HK-2 (cell line): ENCODE measurements around the gene WDR18.

Experiments
- DNase-seq: peaks from one replicate; pipeline ENCODE4 v3.0.0-alpha.2; 2018; ENCODE audit not compliant: unreplicated experiment

Gene WDR18, protein sequence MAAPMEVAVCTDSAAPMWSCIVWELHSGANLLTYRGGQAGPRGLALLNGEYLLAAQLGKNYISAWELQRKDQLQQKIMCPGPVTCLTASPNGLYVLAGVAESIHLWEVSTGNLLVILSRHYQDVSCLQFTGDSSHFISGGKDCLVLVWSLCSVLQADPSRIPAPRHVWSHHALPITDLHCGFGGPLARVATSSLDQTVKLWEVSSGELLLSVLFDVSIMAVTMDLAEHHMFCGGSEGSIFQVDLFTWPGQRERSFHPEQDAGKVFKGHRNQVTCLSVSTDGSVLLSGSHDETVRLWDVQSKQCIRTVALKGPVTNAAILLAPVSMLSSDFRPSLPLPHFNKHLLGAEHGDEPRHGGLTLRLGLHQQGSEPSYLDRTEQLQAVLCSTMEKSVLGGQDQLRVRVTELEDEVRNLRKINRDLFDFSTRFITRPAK

DNA sequence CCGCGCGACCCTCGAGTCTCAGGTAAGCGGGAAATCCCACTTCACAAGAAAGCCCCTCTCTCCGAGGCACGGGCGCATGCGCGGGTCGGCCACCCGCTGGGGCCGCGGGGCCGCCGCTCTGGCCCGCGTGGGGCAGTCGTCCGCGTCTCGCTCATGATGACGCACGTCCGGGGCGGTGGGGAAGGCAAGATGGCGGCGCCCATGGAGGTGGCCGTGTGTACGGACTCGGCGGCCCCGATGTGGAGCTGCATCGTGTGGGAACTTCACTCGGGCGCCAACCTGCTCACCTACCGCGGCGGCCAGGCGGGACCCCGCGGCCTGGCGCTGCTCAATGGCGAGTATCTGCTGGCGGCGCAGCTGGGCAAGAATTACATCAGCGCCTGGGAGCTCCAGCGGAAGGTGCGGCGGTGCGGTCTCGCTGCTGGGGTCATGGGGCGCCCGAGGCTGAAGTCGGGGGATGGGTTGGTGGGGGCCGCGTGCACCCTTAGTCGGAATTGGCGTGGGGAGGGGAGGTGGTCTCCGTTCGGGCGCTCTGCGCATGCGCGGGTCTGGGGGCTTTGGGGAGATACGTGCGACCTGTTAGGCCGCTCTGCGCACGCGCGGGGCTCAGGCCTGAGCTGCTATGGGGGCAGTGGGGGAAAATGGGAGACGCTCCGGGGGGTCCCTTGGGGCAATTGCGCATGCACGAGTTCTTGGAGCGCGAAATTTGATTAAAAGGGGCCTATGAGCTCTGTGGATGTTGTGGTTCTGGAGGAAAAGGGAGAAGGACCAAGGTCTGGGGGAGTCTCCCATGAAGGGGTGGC lies at the start of gene WDR18:
WDR18 (plus strand) TSS at position 181 of the 803 bp plus-strand sequence; CDS start at position 190, 9 bp downstream.
- peak; percentile 89 for DNase-seq

DNA sequence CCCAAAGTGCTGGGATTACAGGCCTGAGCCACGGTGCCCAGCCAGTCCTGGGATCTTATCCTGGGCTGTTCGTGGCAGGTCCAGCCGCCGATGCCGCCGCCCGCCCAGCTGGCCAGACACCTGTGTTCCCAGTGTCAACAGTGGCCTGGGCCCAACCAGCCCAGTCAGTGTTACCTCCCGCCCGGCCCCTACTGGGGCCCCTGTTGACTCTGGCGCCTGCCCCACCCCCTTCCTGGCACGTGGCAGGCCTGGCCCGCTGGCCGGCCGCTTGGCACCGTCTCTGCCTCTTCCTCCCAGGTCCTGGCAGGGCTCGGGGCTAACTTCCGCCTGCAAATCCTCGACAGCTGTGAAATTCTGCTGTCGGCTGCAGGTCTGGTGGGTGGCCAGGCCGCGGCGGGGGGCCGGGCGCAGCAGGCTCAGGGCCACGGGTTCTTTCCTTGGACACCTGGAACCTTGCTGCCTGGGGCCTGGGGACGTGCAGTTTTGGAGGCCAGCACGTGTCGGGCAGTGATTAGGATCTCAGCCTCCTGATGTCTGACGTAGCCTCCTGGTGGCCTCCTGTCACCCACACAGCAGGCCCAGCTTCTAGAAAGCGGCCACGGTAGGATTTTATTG lies 49.2 kb upstream of the WDR18 start:
- no peak for DNase-seq

DNA sequence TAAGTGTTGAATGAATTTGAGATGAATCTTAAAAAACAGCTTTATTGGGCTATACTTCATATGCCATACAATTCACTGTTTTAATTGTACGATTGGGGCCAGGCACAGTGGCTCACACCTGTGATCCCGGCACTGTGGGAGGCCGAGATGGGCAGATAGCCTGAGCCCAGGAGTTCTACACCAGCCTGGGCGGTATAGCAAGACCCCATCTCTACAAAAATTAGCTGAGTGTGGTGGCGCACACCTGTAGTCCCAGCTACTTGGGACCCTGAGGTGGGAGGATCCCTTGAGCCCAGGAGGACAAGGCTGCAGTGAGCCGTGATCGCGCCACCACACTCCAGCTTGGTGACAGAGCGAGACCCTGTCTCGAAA lies 48.0 kb upstream of the WDR18 start:
- DNase-seq = no peak

DNA sequence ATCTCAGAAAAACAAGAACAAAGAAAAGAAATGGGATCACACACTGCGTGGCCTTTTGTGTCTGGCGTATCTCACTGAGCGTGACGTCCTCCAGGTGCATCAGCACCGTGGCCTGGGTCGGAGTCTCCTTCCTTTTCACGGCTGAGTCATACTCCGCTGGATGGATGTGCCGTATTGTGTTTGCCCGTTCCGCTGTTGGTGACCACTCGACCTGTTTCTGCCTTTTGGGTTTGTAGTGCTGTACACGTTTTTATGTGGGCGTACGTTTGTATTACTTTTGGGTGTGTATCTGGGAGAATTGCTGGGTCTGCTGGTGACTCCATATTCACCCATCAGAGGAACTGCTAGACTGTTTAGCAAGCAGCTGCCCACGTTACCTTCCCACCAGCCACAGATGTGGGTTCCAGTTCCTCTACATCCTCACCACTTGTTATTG lies 46.9 kb upstream of the WDR18 start:
- DNase-seq = no peak

DNA sequence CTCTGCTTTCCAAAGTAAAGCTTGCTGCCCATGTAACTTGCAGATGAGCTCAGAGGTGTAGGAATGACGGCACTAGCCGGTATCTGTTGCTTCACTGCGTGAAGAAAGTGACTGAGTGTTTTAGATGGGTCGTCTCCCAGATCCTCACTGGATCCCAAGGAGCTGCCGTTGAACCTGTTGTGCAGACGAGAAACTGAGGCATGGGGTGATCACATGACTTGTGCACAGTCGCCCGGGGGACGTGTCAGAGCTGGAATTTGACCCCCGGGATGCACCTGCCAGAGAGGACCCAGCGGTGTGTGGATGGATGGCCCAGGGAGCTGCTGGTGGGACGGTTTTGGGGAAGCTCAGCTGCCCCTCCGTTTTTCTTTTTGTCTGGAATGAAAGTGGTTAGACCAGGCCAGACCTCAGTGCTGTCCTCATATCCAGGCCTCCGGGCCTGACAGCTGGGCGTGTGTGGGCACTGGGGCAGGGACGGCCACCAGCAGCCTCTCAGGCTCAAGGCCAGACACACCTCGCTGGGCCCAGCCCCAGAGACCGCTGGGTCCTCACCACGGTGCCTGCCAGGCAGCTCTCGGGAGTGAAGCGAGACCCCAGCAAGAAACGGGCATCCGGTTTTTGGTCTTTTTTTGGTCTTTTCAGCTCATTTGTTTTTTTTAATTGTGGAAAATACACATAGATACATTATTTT lies 45.8 kb upstream of the WDR18 start:
- no peak for DNase-seq

DNA sequence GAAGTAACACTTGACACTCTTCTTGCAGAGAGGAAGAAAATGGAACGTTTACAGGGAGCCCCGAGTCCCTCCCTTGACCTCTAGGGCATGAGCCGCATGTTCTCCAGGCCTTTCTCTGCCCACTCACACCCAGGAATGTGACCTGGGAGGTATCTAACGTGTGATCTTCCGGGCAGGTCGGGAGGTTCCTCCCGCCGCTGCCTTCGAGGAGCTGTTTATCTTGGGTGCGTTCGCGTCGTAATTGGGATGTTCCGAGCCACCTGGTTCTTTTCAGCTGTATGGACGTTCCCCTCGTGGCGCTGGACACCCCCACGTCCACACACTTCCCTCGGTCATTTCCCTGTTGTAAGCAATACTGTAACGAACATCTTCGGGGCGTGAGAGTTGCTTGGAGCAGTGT lies 44.7 kb upstream of the WDR18 start:
- no peak for DNase-seq

DNA sequence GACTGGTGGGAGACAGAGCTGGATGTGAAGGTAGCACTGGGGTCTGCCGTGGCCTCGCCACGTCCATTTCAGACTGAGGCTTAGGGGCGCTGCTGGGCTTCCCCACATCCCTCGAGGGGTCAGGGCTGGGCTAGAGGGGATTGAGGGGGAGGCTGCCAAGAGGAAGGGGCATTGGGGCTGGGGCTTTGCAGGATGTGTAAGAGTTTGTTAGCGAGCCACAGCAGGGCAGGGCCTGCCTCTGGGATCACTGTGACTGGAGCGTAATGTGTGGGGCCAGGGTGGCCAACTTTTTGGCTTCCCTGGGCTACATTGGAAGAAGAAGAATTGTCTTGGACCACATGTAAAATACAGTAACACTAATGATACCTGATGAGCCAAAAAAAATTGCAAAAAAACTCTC lies 44.2 kb upstream of the WDR18 start:
- DNase-seq = no peak

DNA sequence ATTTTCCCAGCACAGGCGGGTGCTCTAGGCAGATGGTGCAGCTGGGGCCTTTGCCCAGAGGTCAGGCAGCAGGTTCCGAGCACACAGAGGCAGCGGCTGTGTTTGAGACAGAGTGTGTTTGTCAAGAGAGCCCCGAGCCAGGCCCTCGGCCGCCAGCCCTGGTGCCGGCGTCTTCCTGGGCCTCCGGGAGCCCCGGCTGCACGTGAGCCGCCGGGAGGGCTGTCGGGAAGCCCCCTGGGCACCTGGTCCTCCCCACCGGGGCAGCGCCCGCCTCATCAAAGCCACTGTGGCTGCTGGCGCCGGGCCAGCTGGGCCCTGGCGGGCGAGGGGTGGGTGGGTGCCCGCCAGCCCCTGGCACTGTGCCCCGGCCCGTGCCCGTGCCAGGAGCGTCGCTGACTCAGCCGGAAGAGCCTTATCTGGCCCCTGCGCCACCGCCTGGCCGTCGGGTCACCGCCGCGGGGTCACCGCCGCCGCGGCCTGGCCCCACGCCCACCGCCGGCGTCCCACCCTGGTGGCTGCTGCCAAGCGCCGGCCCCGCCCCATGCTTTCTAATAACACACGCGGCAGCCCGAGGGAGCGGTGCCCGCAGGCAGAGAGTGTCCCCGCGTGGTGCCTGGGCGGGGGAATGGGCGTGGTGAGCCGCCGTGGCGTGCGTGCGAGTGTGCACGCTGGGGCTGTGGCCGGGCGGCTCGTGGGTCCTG lies 43.4 kb upstream of the WDR18 start:
- DNase-seq = peak; percentile 77

DNA sequence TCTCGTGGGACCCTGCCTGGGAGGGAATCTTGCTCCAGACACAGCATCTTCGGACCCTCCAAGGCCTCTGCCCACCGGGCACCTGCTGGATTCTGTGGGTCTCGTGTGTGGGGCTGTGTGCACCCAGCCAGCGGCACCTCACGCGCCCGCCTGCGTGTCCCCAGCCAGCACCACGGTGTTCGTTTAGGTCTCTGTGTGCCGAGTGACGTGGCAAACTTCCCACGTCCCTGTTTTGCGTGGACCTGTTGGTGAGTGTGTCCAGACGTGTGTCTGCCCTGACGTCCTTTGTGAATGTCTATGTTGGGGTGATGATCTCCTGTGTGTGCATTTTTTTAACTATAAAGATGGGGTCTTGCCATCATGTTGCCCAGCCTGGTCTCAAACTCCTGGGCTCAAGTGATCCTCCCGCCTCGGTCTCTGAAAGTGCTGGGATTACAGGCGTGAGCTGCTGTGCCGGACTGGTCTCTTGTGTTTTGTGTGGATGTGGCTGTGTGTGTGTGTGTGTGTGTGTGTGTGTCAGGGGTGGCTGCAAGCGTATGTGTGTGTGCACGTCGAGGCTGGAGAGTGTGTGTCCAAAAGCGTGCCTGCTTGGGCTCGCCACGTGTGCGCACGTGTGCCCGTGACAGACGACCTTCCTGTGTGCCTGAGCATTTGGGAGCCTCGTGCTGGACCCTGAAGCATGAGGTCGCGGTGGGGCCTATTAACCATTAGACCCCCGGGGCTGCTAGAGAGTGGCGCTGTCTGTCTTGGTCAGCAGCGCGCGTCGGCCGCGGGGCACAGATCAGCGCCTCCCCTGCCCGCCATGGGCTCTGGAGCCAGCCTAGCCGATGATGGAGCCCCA lies 42.6 kb upstream of the WDR18 start:
- DNase-seq = no peak

DNA sequence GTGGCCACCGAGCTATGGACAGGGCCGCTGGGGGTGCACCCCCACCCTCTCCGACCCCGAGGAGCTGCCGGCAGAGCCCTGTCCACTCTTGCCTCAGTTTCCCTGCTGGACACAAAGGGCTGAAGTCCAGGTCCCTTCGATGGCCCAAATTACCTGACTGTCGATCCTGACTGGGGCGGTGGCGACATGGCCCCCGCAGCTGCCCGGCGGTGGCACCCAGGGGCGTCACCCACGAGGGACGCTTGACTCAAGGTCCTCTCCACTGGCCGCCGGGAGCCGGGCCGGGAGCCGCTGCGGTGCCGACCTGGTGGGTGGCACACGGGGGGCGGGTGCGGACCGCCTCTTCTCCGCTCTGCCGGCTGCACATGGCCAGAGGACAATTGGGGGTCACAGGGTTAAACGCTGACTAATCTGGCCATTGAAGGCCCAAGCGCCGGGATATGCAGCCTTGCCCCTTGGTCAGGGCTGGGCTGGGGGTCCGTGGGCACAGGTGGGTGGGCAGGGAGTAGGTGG lies 42.0 kb upstream of the WDR18 start:
- DNase-seq = no peak

DNA sequence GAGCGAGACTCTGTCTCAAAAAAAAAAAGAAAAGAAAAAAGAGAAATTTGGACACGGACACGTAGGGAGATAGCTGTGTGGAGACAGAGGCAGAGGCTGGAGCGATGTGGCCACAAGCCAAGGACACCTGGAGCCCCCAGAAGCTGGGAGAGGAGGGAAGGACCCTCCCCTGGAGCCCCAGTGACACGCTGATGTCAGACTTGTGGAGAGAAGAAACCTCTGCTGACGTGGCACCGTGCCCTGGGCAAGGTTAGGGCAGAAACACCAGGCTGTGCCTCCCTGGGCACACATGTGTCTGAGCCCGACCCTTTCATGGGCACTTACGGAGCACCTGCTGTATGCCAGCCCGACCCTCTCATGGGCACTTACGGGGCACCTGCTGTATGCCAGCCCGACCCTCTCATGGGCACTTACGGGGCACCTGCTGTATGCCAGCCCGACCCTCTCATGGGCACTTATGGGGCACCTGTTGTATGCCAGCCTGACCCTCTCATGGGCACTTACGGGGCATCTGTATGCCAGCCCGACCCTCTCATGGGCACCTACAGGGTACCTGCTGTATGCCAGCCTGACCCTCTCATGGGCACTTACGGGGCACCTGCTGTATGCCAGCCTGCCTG lies 40.5 kb upstream of the WDR18 start:
- DNase-seq = no peak

DNA sequence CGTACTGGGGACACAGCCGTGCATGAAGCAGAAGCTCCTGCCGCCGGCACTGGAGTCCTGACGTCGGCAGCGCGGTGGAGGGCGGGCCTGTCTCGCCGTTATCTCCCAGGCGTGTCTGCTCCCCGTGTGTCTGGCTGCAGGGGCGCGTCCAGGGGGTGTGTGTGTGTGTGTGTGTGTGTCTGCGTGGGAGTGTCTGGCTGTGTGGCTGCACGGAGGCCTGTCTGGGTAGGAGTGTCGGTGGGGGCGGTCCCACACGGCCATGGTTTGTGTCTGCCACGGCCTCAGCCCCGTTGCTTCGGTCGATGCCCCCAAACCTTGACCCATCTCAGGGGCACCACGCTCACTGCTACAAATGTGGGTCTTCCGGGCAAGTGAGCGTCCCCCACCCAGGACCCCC lies 40.0 kb upstream of the WDR18 start:
- no peak for DNase-seq

DNA sequence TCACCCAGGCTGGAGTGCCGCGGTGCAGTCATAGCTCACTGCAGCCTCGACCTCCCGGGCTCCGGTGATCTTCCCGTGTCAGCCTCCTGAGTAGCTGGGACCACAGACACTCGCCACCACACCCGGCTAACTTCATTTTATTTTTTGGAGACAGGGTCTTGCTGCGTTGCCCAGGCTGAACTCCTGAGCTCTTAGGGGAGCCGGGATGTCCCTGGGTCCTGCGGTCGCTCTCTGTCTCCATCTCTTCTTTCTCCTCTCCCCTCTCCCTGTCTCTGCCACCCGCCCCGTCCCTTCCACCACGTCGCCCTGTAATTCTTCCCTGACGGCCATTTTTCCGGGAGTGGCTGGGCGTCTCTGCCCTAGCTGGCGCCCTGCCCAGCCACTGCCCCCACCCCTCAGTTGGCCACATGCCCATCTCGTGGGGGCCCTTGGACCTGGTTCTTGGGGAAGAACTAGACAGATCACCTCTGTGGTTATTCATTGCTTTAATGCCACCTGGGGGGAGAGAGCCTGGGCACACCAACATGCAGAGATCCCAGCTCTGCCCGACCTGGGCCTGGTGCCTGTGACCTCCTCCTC lies 39.4 kb upstream of the WDR18 start:
- no peak for DNase-seq

DNA sequence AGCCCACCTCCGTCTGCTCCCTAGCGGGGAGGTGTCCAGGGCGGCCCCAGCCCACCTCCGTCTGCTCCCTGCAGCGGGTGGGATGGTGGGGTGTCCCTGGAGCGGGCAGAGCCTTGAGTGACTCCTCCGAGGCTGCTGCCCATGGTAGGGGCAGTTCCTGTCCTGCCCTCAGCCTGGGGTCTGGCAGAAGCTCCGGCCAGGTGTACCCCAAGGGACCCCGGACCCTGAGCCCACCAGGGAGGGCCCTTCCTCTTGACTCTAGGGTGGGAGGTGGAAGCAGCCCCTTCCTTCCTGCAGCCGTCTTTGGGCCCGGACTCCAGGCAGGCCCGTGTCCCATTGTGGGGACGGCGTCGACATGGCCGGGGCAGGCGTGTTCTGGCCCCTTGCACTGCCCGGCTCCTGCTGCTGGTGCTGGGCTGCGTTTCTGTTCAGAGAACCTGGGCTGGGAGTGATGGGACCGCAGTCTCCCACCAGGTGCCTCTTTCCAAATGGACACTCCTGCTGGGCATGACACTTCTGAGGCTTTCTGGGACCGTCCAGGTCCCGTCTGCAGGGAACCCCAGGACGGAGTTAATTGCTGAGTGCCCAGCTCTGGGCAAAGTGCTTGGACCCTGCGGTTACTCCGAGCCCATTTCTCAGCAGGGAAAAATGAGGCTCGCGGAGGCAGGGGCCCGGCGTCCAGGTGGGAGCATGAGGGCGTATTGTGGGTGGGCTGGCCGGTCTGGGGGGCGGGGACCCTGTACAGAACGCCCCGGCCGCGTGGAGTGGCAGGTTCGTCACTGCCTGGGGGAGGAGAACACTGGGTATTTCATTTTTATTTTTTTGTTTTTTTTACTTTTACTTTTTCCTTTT lies 38.5 kb upstream of the WDR18 start:
- DNase-seq = no peak

DNA sequence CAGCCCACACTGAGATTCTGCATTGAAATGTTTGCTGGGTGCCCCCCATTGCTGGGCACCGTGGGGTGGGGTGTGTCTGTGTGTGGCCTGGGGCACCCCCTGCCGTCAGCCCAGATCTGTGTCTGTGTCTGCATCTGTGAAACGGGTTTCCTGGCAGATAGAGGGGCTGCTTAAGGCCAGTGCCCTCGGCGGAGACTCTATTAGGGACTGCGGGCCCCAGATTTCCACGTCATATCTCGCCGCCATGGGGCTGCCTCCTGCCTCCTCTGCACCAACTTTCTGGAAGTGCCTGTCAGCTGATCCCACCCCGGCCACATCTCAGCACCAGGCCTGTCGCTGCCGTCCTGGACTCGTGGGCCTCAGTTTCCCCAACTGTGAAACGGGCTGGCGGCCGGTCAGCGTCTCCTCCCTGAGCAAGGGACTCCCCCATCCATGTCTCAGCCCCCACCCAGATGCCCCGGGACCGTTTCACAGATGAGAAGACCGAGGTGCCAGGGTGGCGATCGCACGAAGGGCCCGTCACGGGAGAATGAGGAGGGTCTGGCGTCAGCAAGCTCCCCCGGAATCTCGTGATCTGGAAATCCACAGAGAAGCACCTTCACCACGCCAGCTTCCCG lies 36.9 kb upstream of the WDR18 start:
- no peak for DNase-seq

DNA sequence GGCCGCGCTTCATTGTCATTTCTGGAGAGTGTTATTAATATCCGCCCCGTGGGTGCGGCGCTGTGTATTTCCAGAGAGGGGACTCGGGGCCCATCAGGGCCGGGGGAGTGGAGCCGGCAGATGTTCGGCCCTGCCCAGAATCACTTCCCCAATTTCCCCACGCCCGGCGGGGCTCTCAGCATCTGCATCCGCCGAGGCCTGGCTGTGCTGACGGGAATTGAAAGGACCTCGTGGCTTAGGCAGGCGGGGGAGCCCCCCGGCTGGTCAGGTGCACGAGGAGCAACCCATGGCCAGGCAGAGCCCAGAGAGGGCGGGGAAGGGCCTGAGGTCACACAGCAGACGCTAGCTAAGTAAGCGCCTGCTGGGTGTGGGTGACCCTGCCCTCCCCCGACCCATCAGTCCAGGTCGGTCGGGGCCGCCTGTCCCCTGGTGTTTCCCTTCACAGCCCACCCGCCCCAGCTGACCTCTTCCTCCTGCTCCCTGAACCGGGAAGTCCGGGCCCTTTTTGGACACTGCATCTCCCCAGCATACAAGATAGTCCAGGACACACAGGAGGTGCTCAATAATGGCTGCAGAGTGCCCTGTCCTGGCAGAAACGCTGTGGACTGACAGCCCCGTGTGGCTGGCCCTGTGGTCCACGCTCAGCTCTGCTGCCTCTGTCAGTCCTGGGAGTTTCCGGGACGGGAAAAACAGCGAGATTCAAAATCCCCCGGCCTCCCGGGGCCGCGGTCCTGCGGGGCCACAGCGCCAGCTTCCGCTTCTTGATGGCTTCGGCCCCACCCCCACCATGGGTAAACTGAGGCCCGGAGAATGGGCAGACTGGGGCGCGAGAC lies 36.2 kb upstream of the WDR18 start:
- DNase-seq = no peak

DNA sequence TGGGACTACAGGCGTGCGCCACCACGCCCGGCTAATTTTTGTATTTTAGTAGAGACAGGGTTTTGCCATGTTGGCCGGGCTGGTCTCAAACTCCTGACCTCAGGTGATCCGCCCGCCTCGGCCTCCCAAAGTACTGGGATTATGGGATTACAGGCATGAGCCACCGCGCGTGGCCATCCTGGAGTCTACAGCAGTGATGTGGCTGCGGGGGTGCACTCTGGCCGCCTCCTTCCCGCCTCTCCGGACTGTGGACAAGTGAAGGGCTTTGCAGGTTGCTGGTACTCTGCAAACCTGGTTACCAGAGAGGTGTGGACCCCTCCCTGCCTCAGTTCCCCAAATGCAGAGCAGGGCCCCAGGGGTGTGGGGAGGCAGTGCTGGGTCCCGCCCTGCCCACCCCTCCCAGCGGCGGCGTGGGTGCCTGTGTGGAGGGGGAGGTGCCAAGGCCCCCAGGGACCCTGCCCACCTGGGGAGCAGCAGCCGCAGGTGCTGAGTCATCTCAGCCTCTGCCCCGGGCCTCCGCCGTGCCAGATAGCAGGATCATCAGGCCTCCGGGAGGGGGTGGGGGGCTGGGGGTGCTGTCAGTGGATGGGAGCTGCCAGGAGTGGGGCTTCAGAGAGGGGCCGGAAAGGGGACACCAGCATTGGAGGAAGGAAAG lies 35.2 kb upstream of the WDR18 start:
- no peak for DNase-seq
